Measurements from ENCODE around the gene PIGR.

PIGR gene

DNA sequence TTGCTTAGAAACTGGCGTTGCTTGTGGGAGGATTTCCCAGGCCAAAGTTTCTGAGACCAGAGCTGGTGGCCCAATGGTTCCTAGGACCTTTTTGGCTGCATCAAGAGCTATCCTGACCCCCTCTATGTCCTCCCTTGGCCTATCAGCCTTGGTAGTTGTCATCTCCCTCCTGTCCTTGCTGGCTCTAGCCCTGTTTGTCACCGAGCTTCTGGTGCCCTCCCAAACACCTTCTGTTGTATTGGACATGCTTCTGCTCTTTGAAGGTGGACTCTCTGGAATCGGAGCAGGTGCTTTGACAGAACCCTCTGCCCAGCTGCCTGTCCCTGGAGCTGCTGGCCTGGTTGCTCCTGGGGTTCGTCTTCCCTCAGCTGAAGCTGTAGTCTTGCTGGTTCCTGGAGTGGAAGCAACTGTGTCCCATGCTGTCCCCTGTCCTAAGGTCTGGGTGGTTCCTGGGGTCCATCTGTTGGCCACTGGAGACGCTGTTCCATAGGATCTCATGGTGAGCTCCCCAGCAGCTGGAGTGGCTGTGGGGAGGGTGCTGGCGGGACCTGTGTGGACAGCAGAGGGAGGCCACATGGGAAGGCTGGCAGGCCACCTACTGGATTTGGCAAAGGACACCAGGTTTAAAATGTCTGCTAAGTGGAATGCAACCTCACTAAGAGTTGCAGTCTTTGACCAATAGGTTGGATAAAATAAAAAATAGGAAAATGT is 14.6 kb upstream of the PIGR start:
- Histone ChIP-seq H3K9me3 (ENCODE audit: insufficient read depth, low read length) (no peaks in the 10 kb centered on the region), H3K4me1 (ENCODE audit: insufficient read depth, insufficient read length) (no peaks in the 10 kb centered on the region), H3K36me3 (ENCODE audit: insufficient read depth, insufficient read length, low read length) (no peaks in the 10 kb centered on the region), H3K27me3 (ENCODE audit: insufficient read depth, insufficient read length) (peaks cover 4% of the 10 kb centered on the region), H3K9ac (ENCODE audit: insufficient read length, low read depth) (no peak overlapping the region), H3K4me3 (ENCODE audit: insufficient read length, low read depth) (no peak overlapping the region)
- no peak for DNase-seq (ENCODE audit: low read depth, low spot score)
- TF ChIP-seq SUZ12 (IDR thresholded peaks at IDR 0.05; ENCODE audit: extremely low read depth, insufficient read depth, insufficient read length) (no peak), YY1 (IDR thresholded peaks at IDR 0.05; ENCODE audit: insufficient read depth, insufficient read length) (no peak), ZNF274 (IDR thresholded peaks at IDR 0.05; ENCODE audit: low read depth, low read length) (no peak)

DNA sequence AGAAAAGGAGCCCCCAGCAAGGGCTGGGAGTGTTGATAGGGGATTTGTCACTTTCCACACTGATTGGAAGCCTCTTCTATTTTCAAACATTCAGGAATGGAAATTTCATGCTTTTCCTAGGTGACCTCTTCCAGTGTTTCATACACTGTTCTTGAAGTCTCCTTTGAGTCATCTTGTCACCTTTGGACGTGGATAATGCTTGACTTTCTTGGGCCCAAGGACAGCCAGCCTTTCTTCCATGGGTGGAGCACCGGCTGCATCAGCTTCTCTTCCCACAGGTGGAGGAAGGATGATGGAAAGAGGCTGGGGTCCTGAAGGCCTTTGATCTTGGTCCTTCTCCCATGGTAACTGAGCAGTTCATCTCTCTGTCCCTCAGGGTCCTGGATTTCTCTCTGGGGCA is 11.9 kb upstream of the PIGR start:
- Histone ChIP-seq H3K9me3 (ENCODE audit: insufficient read depth, low read length) (no peaks in the 10 kb centered on the region), H3K9ac (ENCODE audit: insufficient read length, low read depth) (no peak overlapping the region), H3K27me3 (ENCODE audit: insufficient read depth, insufficient read length) (peaks cover 4% of the 10 kb centered on the region), H3K36me3 (ENCODE audit: insufficient read depth, insufficient read length, low read length) (no peaks in the 10 kb centered on the region), H3K4me3 (ENCODE audit: insufficient read length, low read depth) (no peak overlapping the region), H3K4me1 (ENCODE audit: insufficient read depth, insufficient read length) (no peaks in the 10 kb centered on the region)
- TF ChIP-seq SUZ12 (IDR thresholded peaks at IDR 0.05; ENCODE audit: extremely low read depth, insufficient read depth, insufficient read length) (no peak), YY1 (IDR thresholded peaks at IDR 0.05; ENCODE audit: insufficient read depth, insufficient read length) (no peak), ZNF274 (IDR thresholded peaks at IDR 0.05; ENCODE audit: low read depth, low read length) (no peak)
- DNase-seq (ENCODE audit: low read depth, low spot score) = no peak

DNA sequence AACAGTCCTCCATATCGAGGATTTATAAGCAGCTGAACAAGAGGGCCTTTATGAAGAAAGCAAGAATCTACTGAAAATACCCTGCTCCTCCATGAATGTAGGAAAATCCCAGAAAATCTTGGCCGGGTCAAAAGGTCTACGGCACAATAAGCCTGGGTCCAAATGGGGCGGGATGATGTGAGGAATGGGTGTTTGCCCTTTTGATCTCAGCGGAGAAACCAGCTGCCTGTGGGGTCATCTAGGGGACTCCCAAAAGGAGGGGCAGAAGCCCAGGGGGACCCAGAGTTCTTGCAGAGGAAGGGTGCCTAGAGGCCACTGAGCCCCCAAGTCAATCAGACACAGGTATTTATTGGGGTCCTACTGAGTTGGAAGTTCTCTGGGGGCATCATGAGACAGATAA is 11.4 kb upstream of the PIGR start:
- no peak overlapping the region for H3K9ac ChIP-seq (ENCODE audit: insufficient read length, low read depth)
- DNase-seq (ENCODE audit: low read depth, low spot score) = no peak
- TF ChIP-seq SUZ12 (IDR thresholded peaks at IDR 0.05; ENCODE audit: extremely low read depth, insufficient read depth, insufficient read length) = no peak
- TF ChIP-seq YY1 (IDR thresholded peaks at IDR 0.05; ENCODE audit: insufficient read depth, insufficient read length) = no peak
- TF ChIP-seq ZNF274 (IDR thresholded peaks at IDR 0.05; ENCODE audit: low read depth, low read length) = no peak
- H3K36me3 ChIP-seq (ENCODE audit: insufficient read depth, insufficient read length, low read length) = no peaks in the 10 kb centered on the region
- no peak overlapping the region for H3K4me3 ChIP-seq (ENCODE audit: insufficient read length, low read depth)
- no peaks in the 10 kb centered on the region for H3K9me3 ChIP-seq (ENCODE audit: insufficient read depth, low read length)
- no peaks in the 10 kb centered on the region for H3K4me1 ChIP-seq (ENCODE audit: insufficient read depth, insufficient read length)
- H3K27me3 ChIP-seq (ENCODE audit: insufficient read depth, insufficient read length) = peaks cover 4% of the 10 kb centered on the region

DNA sequence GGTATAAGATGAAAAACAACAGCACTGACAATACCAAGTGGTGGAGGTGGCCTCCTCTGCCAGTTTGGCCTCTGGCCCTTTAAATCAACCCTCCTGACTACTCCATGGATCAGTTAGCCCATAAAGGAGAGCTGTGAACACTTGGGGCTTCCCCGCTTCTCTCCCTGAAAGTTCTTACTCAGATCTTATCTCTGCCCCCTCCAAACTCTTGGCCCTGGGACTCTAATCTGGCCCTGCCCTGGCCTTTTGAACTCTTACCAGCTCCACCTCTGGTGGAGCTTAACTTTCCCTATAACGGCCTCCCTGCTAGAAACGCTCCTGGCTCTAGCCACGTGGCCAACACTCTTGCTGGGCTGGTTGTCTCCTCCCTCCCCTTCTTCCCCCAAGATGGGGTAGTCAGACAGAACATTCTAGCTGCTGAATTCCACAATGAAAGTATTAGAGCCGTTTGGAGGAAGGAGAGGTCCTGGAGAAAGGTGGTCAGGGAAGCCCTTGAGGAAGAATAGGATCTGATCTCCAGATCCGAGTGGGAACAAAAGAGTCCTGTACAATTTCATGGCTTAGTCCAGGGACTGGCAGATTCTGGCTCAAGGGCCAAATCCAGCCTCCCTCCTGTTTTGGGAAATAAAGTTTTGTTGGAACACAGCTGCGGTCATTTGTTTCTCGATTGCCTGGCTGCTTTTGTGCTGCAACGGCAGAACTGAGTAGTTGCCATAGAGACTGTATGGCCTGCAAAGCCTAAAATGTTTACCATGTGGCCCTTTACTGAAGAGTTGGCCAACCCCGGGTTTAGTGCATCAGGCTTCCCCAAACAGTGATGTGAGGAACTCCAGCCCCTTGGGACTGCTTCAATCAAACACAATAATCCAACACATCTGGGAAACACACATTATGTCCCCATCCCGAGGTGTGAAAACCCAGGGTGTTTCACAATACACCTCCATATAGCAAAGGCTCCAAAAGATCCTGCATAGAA is 9.5 kb upstream of the PIGR start:
- Histone ChIP-seq H3K9ac (ENCODE audit: insufficient read length, low read depth) (no peak overlapping the region), H3K27me3 (ENCODE audit: insufficient read depth, insufficient read length) (peaks cover 4% of the 10 kb centered on the region), H3K36me3 (ENCODE audit: insufficient read depth, insufficient read length, low read length) (no peaks in the 10 kb centered on the region), H3K4me3 (ENCODE audit: insufficient read length, low read depth) (no peak overlapping the region), H3K9me3 (ENCODE audit: insufficient read depth, low read length) (no peaks in the 10 kb centered on the region), H3K4me1 (ENCODE audit: insufficient read depth, insufficient read length) (no peaks in the 10 kb centered on the region)
- no peak for DNase-seq (ENCODE audit: low read depth, low spot score)
- TF ChIP-seq YY1 (IDR thresholded peaks at IDR 0.05; ENCODE audit: insufficient read depth, insufficient read length) (no peak), SUZ12 (IDR thresholded peaks at IDR 0.05; ENCODE audit: extremely low read depth, insufficient read depth, insufficient read length) (no peak), ZNF274 (IDR thresholded peaks at IDR 0.05; ENCODE audit: low read depth, low read length) (no peak)

DNA sequence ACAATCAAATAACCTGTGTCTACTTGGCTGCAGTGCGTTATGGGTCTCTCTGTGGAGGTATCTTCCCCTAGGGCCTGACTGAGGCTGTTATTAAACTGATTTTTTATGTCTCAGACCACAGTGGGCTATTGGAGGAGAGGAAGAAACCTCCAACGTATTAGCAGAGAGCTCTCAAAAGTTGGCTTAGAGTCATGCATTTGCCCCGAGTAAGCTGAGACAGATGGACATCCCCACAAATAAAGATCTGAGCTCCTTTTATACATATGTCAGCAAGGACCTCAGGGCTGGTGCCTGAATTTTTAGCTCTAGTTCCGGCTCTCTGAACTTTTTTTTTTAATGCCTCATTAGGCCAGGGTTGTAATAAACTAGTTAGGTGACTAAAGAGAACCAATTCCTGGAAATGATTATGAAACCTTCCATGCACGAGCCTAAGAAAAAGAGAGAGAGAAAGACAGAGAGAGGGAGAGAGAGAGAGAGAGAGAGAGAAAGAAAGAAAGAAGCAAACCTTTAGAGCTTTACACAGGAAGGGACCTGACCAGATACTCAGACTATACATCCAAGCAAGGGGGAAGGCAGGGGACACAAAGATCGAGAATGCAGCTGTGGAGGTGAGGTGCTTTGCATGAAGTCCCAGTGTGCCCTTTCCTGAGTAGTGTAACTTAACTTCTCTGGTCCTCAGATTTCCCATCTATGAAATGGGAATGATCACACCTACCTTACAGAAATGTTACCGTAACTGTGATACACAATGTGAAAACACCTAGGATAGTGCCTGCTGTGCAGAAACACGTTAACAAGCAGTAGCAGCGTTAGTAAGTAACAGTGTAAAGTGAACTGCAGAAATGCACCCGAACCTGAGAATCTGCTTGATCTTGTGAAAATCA is 8.4 kb upstream of the PIGR start:
- H3K9me3 ChIP-seq (ENCODE audit: insufficient read depth, low read length) = peaks cover 4% of the 10 kb centered on the region; the same call in 1 of the 2 replicates
- peaks cover 4% of the 10 kb centered on the region for H3K27me3 ChIP-seq (ENCODE audit: insufficient read depth, insufficient read length)
- no peak for DNase-seq (ENCODE audit: low read depth, low spot score)
- no peak overlapping the region for H3K9ac ChIP-seq (ENCODE audit: insufficient read length, low read depth)
- TF ChIP-seq SUZ12 (IDR thresholded peaks at IDR 0.05; ENCODE audit: extremely low read depth, insufficient read depth, insufficient read length) (no peak), YY1 (IDR thresholded peaks at IDR 0.05; ENCODE audit: insufficient read depth, insufficient read length) (no peak), ZNF274 (IDR thresholded peaks at IDR 0.05; ENCODE audit: low read depth, low read length) (no peak)
- H3K36me3 ChIP-seq (ENCODE audit: insufficient read depth, insufficient read length, low read length) = no peaks in the 10 kb centered on the region
- no peaks in the 10 kb centered on the region for H3K4me1 ChIP-seq (ENCODE audit: insufficient read depth, insufficient read length)
- H3K4me3 ChIP-seq (ENCODE audit: insufficient read length, low read depth) = no peak overlapping the region

DNA sequence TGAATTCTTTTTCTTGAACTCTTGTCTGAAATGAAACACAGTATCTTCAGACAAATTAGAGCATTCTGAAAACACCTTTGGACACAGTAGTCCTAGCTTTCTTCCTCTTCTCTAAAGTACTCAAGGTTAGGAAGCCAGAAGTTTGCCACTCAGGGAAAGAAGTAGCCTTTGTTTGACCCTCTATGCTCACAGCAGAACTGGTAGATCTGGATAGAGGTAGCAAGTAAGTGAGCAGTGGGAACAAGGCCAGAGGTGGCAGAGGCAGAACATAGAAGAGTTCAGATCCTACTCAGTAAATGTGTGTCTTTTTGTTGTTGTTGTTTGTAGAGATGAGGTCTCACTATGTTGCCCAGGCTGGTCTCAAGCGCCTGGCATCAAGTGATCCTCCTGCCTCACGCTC is 7.4 kb upstream of the PIGR start:
- DNase-seq (ENCODE audit: low read depth, low spot score) = no peak
- peaks cover 10% of the 10 kb centered on the region; the same call in 1 of the 2 replicates for H3K9me3 ChIP-seq (ENCODE audit: insufficient read depth, low read length)
- TF ChIP-seq ZNF274 (IDR thresholded peaks at IDR 0.05; ENCODE audit: low read depth, low read length) (no peak), SUZ12 (IDR thresholded peaks at IDR 0.05; ENCODE audit: extremely low read depth, insufficient read depth, insufficient read length) (no peak), YY1 (IDR thresholded peaks at IDR 0.05; ENCODE audit: insufficient read depth, insufficient read length) (no peak)
- no peaks in the 10 kb centered on the region for H3K4me1 ChIP-seq (ENCODE audit: insufficient read depth, insufficient read length)
- peaks cover 4% of the 10 kb centered on the region for H3K27me3 ChIP-seq (ENCODE audit: insufficient read depth, insufficient read length)
- H3K9ac ChIP-seq (ENCODE audit: insufficient read length, low read depth) = no peak overlapping the region
- no peaks in the 10 kb centered on the region for H3K36me3 ChIP-seq (ENCODE audit: insufficient read depth, insufficient read length, low read length)
- H3K4me3 ChIP-seq (ENCODE audit: insufficient read length, low read depth) = no peak overlapping the region

Data from NT2/D1 (cell line).